Middle frontal gyrus (tissue), 1 donor: Measurements from ENCODE around the gene CRP.
"Not testable (repeated sequence)": the region's sequence is repeated elsewhere in the genome, so short reads cannot be mapped to it uniquely, and the experiment has no call there.

ENCODE experiments used
- DNase-seq: peaks from one replicate; pipeline ENCODE4 v3.0.0-alpha.2; 2015; ENCODE audit warnings: low spot score; ENCODE audit errors: extremely low spot score

CRP gene, protein sequence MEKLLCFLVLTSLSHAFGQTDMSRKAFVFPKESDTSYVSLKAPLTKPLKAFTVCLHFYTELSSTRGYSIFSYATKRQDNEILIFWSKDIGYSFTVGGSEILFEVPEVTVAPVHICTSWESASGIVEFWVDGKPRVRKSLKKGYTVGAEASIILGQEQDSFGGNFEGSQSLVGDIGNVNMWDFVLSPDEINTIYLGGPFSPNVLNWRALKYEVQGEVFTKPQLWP

DNA sequence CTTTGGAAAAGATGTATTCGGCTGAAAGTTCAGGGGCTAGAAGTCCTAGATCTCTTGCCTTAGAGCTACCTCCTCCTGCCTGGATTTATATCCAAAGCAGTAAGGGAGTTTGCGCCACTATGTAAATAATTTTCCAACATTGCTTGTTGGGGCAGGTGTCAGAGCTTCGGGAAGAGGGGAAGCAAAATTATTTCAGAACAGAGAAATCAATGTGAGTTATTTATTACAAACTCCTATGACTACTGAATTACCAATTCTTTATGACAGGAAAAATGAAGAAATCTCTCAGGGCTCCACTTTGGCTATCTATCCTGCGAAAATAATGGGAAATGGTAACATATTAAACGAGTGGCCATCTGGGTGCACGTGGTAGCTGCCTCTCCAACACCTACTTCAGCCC is at the start of gene CRP:
Gene CRP, minus strand, starts transcription at position 61 of the 400 bp plus-strand sequence. CDS start 104 bp downstream, outside the sequence.
- DNase-seq, result no peak

DNA sequence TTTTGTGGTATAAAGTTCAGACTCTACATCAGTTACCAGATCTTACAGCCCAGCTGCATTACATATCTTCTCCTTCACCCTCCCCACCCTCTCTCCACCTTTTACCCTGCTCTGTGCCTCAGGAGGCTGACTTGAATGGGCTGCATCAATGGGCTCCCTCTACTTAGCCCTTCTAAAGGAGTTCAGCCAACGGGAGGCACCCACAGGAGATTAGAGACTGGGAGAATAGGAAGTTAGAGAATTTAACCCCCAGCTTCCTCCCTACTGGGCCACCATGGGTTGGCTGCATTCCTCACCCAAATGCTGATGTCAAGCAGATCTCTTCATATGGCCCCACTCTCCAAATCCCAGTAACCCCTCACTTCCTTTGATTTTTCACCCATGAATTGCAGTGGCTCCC is 49.3 kb upstream of the CRP start:
- DNase-seq, result no peak

- DNase-seq, result no peak
Measured at GRCh38 chr1:159756397-159756796, 42.0 kb upstream of the CRP start.

GRCh38 chr1:159755451-159756007 is 41.1 kb upstream of the CRP start:
- no peak for DNase-seq

- no peak for DNase-seq
Measured at GRCh38 chr1:159753386-159753785, 39.0 kb upstream of the CRP start.

- no peak for DNase-seq
Measured at GRCh38 chr1:159752135-159752580, 37.8 kb upstream of the CRP start.

DNA sequence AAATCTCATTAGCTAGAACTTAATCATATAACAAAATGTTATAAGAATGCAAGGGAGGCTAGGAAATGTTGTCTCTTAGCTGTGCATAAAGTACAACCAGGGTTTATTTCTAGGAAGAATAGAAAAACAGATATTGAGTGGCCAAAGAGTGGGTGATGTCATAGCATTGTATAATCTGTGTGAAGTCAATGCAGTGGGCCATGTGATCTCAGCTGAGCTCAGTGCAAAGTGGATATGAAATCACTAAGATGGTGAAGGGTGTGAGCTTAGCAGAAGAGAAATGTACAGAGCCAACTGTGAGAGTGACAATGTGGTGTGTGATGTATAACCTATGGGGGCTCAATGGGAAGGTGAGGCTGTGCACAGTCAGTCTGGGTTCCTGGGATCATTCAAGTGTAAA is 36.6 kb upstream of the CRP start:
- DNase-seq, result no peak

GRCh38 chr1:159750621-159751020 is 36.2 kb upstream of the CRP start:
- DNase-seq, result no peak

DNA sequence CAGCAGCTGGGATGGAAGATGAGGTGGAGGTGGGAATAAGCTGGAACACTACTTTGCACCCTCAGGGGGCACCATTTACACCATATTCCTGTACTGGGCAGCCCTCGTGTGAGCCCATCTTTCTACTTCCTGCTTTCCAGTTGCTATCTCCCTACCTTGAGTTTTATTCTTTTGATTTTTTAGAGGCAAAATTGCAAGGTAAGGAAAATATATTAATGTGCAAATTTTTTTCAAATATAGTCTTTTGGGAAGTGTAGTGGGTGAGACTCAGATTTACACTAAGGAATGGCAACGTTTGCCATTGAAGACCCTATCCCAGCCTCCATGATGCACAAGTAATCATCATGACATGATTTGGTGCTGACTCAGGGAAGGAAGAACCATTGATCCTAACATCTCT is 35.2 kb upstream of the CRP start:
- no peak for DNase-seq

DNA sequence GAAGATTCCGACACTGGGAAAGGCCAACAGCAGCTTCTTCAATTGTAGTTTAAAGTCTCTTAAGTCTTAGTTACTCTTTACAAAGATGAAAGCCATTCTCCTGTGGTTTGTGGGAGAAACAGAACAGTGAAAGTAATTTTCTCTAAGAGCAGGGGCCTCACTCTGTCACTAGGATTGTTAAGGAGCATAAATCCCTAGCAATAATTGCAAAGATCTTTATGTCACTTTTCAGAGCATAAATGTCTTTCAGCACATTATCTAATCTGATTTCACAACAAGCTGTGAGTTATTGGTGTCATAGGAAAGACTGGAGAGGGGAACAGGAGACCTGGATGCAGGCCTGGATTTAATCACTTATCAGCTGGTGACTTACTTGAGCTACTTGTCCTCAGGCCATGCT is 34.0 kb upstream of the CRP start:
- DNase-seq, result no peak

GRCh38 chr1:159746666-159747065 is 32.3 kb upstream of the CRP start:
- DNase-seq, result no peak

DNA sequence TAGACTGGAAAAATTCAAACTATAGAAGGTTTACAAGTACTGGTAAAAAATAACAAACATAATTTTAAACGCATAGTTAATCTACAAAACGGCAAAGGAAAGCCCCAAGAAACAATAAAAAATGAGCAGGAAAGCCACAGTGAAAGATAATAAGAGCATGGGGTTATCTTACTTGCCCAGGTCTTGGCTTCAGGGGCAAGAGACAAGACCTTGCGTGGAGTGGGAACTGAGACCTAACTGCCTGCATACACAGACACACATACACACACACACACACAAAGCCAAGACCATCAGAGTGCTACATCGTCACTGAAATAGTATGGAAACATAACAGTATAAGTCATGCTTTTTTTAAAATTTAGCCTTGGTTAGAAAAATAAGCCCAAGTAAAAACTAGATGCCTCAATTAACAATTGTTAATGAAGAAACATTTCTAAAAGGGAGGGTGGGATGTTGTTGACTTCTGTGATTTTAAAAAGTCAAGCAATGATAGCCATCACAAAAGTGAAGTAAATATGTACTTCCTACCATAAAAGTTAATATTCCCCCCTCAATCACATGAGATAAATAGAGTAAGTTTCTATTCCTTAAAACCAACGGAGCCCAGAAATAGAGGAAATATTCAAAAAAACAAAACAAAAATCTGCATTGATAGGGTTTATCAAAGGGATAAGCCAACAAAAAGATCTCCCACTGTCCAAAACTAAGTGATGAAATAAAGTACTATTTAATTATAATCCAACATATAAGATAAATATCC is 29.4 kb upstream of the CRP start:
- DNase-seq, result no peak

DNA sequence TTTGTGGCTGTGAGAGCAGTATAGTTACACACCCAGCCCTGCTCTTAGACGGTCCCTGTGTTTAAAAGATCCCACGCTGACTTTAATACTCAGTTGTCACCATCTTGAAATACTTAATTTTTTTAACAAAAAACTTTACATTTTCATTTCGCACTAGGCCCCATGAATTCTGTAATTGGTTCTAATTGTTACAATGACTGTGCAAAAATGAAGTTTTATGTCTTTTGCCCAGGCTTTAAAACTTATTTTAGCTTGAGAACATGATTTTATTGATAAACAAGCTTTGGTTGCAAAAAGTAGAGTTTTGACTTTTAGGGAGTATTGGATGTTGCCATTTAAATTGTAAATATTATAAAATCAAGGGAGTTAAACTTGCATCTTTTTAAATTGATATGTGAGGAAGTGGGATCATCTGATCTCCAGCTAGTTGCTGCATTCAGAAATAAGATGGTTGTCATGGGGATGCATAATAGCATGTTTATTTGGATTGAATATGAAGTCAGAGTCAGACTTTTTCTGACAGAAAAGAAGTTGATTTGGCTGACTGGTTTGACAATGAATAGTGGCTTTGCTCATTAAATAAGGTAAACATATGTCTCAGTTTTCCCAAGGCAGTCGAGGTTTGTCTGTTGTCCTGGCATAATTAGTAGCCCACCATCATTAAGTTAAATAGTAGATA is 23.0 kb upstream of the CRP start:
- no peak for DNase-seq

DNA sequence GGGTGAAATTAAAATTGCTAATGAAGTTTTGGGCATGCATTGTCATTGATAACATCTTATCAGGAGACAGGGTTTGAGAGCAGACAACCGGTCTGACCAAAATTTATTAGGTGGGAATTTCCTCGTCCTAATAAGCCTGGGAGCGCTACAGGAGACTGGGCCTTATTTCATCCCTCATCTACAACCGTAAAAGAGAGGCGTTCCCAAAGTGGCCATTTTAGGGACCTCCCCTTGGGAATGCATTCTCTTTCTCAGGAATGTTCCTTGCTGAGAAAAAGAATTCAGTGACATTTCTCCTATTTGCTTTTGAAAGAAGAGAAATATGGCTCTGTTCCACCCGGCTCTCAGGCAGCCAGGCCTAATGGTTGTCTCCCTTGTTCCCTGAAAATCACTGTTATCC is 8.8 kb upstream of the CRP start:
- DNase-seq, result not testable (repeated sequence)

DNA sequence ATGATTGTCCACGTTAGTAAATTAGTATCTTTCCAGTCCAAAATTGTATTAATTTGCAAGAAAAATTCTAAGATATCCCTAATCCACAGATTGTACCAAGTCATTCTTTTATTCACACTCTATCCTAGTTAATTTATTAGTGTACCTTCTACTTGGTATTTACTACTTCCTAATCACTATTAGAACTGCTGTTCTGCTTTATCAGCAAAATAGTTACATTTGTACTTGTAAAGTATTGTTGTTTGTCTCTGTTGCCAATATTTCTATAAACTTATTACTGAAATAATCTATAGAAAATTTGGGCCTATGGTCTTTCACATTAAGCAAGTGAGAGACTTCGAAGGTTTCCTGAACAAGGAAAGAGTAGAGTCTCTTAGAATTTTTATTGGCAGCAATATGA is 5.6 kb upstream of the CRP start:
- DNase-seq, result no peak

- DNase-seq, result no peak
Measured at GRCh38 chr1:159715855-159716254, 1.5 kb upstream of the CRP start.

DNA sequence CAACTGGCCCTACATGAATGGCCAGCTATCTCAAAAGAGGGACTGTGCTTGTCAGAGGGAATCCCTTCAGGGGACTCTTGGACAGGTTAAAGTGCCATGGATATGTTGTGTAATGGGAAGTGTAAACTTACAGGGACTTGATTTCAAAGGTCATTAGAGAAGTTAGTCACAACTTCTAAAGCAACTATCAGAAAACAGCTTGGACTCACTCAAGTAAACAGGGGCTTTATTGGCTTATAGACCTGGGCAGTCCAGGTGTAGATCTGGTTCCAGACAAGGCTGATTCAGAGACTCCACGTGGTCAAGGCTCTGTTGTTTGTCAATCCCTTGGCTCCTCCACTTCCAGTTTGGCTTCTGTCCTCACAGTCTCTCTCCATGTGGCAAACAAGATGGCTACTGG is 2.3 kb downstream of the CRP start:
- DNase-seq, result no peak

DNA sequence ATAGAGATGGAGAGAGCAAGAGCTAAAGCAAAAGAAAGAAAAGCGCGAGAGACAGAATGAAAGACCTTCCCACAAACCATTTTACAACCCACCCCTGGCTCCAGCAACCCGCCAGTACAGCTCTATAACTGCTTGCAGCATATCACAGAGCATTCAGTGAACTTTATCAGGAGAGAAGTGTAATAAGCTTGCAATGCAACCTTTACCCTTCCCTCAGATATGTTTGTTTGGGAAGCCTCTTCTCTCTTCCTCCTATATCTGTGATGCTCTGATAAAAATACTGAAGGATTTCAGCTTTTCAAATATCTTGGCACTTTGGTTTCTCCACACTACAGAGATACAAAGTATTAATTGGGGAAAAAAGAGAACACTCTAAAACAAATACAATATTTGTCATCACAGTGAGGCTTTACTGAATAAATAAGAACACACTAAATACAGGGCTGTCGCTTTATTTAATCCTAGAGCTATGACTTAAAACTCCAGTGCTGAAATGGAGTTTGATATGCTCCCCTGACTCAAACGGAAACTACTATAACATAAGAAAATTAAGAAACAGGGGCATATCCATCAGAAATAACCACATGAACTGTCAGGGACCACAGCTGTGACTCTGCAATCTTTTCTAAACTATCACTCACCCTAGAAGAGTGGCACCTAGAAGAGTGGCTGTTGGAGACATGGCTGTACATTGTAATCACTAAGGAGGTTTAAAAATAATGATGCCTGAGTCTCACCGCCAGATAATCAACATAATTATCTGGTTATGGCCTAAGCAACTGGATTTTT is 6.7 kb downstream of the CRP start:
- DNase-seq, result no peak

GRCh38 chr1:159705904-159706256 is 8.5 kb downstream of the CRP start:
- DNase-seq, result no peak

- DNase-seq, result no peak
Measured at GRCh38 chr1:159705251-159705903, 9.0 kb downstream of the CRP start.

DNA sequence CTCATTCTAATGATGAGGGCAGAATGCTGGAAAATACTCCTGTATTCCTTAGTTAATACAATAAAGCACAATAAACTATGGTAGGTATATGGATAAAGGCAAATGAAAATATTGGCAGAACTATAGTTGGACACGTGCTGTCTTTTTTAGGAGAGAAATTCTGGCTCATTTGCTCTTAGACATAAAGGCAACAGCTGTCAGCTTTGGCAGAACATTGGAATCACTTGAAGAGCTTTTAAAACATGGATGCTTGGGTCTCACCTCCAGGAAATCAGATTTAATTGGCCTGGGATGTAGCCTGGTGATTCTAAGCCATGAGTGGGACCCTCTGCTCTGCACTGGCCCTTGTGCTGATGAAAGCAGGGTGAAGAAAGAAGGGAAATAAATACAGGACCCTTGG is 9.9 kb downstream of the CRP start:
- no peak for DNase-seq
